HEK293 (cell line): ENCODE results near the gene CCDC85C.

Experiments
- CTCF ChIA-PET: fragments of 350-600 bp; formaldehyde crosslinking; extraction: SDS; loops from one replicate; lab custom pipeline; 2021; ENCODE audit warnings: antibody characterized with exemption; lab: Yijun Ruan, JAX
- POLR2A ChIA-PET: fragments of 300-600 bp; formaldehyde crosslinking; extraction: SDS; loops from one replicate; lab custom pipeline; 2020; ENCODE audit warnings: antibody characterized with exemption, inconsistent platforms; lab: Yijun Ruan, JAX
- H3K27ac ChIP-seq: fragments of 200-500 bp; sonication (Bioruptor generic); 2 replicates; pipeline ENCODE4 v1.5.1; 2014; ENCODE audit warnings: low read depth, low read length, control low read depth, inconsistent platforms; ENCODE audit errors: extremely low read depth
- H3K36me3 ChIP-seq, 2 experiments: fragments of 200-500 bp in 1 of 2; sonication (Bioruptor generic) in 1 of 2; 1 replicate in 1 of 2; 2 replicates in 1 of 2; pipeline ENCODE4 v1.5.1; 2014 to 2017; ENCODE audit warnings: inconsistent platforms in 2 of 2, low read length in 2 of 2; ENCODE audit not compliant: control insufficient read depth in 2 of 2, insufficient read depth in 1 of 2
- H3K4me1 ChIP-seq: fragments of 200-500 bp; sonication (Bioruptor generic); 2 replicates; pipeline ENCODE4 v1.5.1; 2014; ENCODE audit warnings: mild to moderate bottlenecking, low read length, inconsistent platforms; ENCODE audit not compliant: control insufficient read depth, insufficient read depth
- H3K4me3 ChIP-seq: 2 replicates; pipeline ENCODE4 v1.5.1; 2011; ENCODE audit warnings: low read depth, mild to moderate bottlenecking, control low read depth, low read length, moderate library complexity
- H3K9me3 ChIP-seq: fragments of 200-500 bp; sonication (Bioruptor generic); 2 replicates; pipeline ENCODE4 v1.5.1; 2014; ENCODE audit warnings: low read depth, low read length, inconsistent platforms; ENCODE audit not compliant: control insufficient read depth, insufficient read depth
- EGR2 ChIP-seq: fragments of 450-650 bp; formaldehyde crosslinking; IDR thresholded peaks from 2 replicates; pipeline ENCODE4 v1.5.1; 2016; ENCODE audit warnings: low read depth, missing biosample characterization, missing genetic modification characterization
- GLI4 ChIP-seq: fragments of 450-650 bp; formaldehyde crosslinking; IDR thresholded peaks from 2 replicates; pipeline ENCODE4 v1.5.1; 2016; ENCODE audit warnings: missing biosample characterization, missing genetic modification characterization
- GLIS1 ChIP-seq: fragments of 450-650 bp; formaldehyde crosslinking; IDR thresholded peaks from 2 replicates; pipeline ENCODE4 v1.5.1; 2016; ENCODE audit warnings: missing biosample characterization, missing genetic modification characterization
- GLIS2 ChIP-seq: fragments of 450-650 bp; formaldehyde crosslinking; IDR thresholded peaks from 2 replicates; pipeline ENCODE4 v1.5.1; 2016; ENCODE audit warnings: missing biosample characterization, missing genetic modification characterization
- PRDM1 ChIP-seq: fragments of 450-650 bp; formaldehyde crosslinking; IDR thresholded peaks from 2 replicates; pipeline ENCODE4; 2016; ENCODE audit warnings: missing biosample characterization, missing genetic modification characterization
- SP3 ChIP-seq: fragments of 450-650 bp; formaldehyde crosslinking; IDR thresholded peaks from 2 replicates; pipeline ENCODE4 v1.5.1; 2016; ENCODE audit warnings: missing biosample characterization, missing genetic modification characterization
- ZBTB17 ChIP-seq: fragments of 450-650 bp; formaldehyde crosslinking; IDR thresholded peaks from 2 replicates; pipeline ENCODE4 v1.5.1; 2016; ENCODE audit warnings: missing biosample characterization, missing genetic modification characterization
- ZFHX2 ChIP-seq: fragments of 450-650 bp; formaldehyde crosslinking; conservative IDR thresholded peaks from 2 replicates; pipeline ENCODE4 v1.5.1; 2016; ENCODE audit warnings: missing biosample characterization, missing genetic modification characterization
- ZNF133 ChIP-seq: fragments of 450-650 bp; formaldehyde crosslinking; IDR thresholded peaks from 2 replicates; pipeline ENCODE4 v1.5.1; 2016; ENCODE audit warnings: missing biosample characterization, missing genetic modification characterization
- ZNF140 ChIP-seq: fragments of 450-650 bp; formaldehyde crosslinking; IDR thresholded peaks from 2 replicates; pipeline ENCODE4 v1.5.1; 2016; ENCODE audit warnings: missing biosample characterization, missing genetic modification characterization
- ZNF24 ChIP-seq: fragments of 450-650 bp; formaldehyde crosslinking; IDR thresholded peaks from 2 replicates; pipeline ENCODE4 v1.5.1; 2016; ENCODE audit warnings: missing biosample characterization, missing genetic modification characterization
- ZNF248 ChIP-seq: fragments of 450-650 bp; formaldehyde crosslinking; IDR thresholded peaks from 2 replicates; pipeline ENCODE4 v1.5.1; 2017; ENCODE audit warnings: missing biosample characterization, missing genetic modification characterization
- ZNF266 ChIP-seq: fragments of 450-650 bp; formaldehyde crosslinking; IDR thresholded peaks from 2 replicates; pipeline ENCODE4 v1.5.1; 2016; ENCODE audit warnings: missing biosample characterization, missing genetic modification characterization, low read depth
- ZNF354C ChIP-seq: fragments of 450-650 bp; formaldehyde crosslinking; IDR thresholded peaks from 2 replicates; pipeline ENCODE4 v1.5.1; 2016; ENCODE audit warnings: missing biosample characterization, missing genetic modification characterization, low read depth, borderline replicate concordance
- ZNF366 ChIP-seq: fragments of 450-650 bp; formaldehyde crosslinking; conservative IDR thresholded peaks from 2 replicates; pipeline ENCODE4 v1.5.1; 2016; ENCODE audit warnings: missing biosample characterization, missing genetic modification characterization
- ZNF423 ChIP-seq: fragments of 450-650 bp; formaldehyde crosslinking; IDR thresholded peaks from 2 replicates; pipeline ENCODE4 v1.5.1; 2016; ENCODE audit warnings: missing biosample characterization, missing genetic modification characterization
- ZNF571 ChIP-seq: fragments of 450-650 bp; formaldehyde crosslinking; IDR thresholded peaks from 2 replicates; pipeline ENCODE4 v1.5.0; 2017; ENCODE audit warnings: missing biosample characterization, missing genetic modification characterization
- ZNF585B ChIP-seq: fragments of 450-650 bp; formaldehyde crosslinking; IDR thresholded peaks from 2 replicates; pipeline ENCODE4 v1.5.1; 2016; ENCODE audit warnings: missing biosample characterization, missing genetic modification characterization
- ZNF623 ChIP-seq: fragments of 450-650 bp; formaldehyde crosslinking; IDR thresholded peaks from 2 replicates; pipeline ENCODE4 v1.5.1; 2016; ENCODE audit warnings: missing biosample characterization, missing genetic modification characterization
- ZNF660 ChIP-seq: fragments of 450-650 bp; IDR thresholded peaks from 2 replicates; pipeline ENCODE4 v1.5.1; 2018; ENCODE audit warnings: missing biosample characterization, mild to moderate bottlenecking, missing genetic modification characterization
- ZSCAN16 ChIP-seq: fragments of 450-650 bp; formaldehyde crosslinking; IDR thresholded peaks from 2 replicates; pipeline ENCODE4 v1.5.1; 2016; ENCODE audit warnings: missing biosample characterization, missing genetic modification characterization
- TF ChIP-seq, protein P1 (sequence below): fragments of 450-650 bp; formaldehyde crosslinking; IDR thresholded peaks from 2 replicates; pipeline ENCODE4 v1.5.1; 2016; ENCODE audit warnings: missing biosample characterization, missing genetic modification characterization
- TF ChIP-seq, protein P2 (sequence below): fragments of 450-650 bp; formaldehyde crosslinking; IDR thresholded peaks from 2 replicates; pipeline ENCODE4 v1.5.1; 2017; ENCODE audit warnings: missing biosample characterization, mild to moderate bottlenecking, missing genetic modification characterization, moderate library complexity
- TF ChIP-seq, protein P3 (sequence below): fragments of 450-650 bp; formaldehyde crosslinking; IDR thresholded peaks from 2 replicates; pipeline ENCODE4 v1.5.1; 2016; ENCODE audit warnings: missing biosample characterization, missing genetic modification characterization
- TF ChIP-seq, protein P4 (sequence below): fragments of 450-650 bp; formaldehyde crosslinking; IDR thresholded peaks from 2 replicates; pipeline ENCODE4 v1.5.1; 2016; ENCODE audit warnings: missing biosample characterization, missing genetic modification characterization
- TF ChIP-seq, protein P5 (sequence below): fragments of 450-650 bp; formaldehyde crosslinking; IDR thresholded peaks from 2 replicates; pipeline ENCODE4 v1.5.1; 2016; ENCODE audit warnings: missing biosample characterization, missing genetic modification characterization
- TF ChIP-seq, protein P6 (sequence below): fragments of 450-650 bp; formaldehyde crosslinking; IDR thresholded peaks from 2 replicates; pipeline ENCODE4 v1.5.1; 2016; ENCODE audit warnings: missing biosample characterization, missing genetic modification characterization

CCDC85C gene

DNA sequence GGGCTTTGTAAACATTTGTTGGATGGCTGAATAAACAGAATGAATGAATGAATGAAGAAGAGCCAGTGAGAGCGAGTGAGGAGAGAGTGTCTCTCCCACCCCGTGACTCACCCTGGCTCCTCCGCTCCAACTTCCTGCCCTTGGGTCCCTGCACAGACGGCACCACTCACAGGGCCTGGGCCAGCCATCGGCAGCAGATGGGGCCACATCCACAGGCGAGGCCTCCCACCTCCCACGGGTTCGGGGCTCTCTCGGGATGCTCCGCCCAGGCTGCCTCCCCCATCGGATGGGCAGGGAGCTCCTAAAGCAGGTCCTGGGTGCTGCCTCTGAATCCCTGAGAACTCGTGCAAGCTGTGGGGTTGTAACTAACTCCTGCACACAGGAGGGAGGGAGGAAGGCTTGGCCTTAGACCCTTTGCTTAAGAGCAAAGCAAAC, 81.5 kb downstream of the CCDC85C start:
- POLR2A ChIA-PET, result no interaction called here
- peaks cover 25% of the 10 kb centered on the region for H3K4me1 ChIP-seq
- H3K36me3 ChIP-seq, result peaks cover 0 to 5% of the 10 kb centered on the region in 2 experiments; a peak in 1 of 3 replicates
- H3K4me3 ChIP-seq, result no peak overlapping the region
- peak; percentile 75 for TF ChIP-seq GLIS1 (tag by site-specific recombination)
- TF ChIP-seq ZNF354C (tag by site-specific recombination), result no peak
- TF ChIP-seq ZNF366 (tag by site-specific recombination), result peak; percentile 24; the same call in 1 of the 2 replicates
- TF ChIP-seq ZNF24 (tag by site-specific recombination), result peak; percentile 86
- TF ChIP-seq ZBTB17 (tag by site-specific recombination), result peak; percentile 55
- no peak for TF ChIP-seq ZNF133 (tag by site-specific recombination)
- TF ChIP-seq, protein P1, sequence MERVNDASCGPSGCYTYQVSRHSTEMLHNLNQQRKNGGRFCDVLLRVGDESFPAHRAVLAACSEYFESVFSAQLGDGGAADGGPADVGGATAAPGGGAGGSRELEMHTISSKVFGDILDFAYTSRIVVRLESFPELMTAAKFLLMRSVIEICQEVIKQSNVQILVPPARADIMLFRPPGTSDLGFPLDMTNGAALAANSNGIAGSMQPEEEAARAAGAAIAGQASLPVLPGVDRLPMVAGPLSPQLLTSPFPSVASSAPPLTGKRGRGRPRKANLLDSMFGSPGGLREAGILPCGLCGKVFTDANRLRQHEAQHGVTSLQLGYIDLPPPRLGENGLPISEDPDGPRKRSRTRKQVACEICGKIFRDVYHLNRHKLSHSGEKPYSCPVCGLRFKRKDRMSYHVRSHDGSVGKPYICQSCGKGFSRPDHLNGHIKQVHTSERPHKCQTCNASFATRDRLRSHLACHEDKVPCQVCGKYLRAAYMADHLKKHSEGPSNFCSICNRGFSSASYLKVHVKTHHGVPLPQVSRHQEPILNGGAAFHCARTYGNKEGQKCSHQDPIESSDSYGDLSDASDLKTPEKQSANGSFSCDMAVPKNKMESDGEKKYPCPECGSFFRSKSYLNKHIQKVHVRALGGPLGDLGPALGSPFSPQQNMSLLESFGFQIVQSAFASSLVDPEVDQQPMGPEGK (tag by site-specific recombination), result peak; percentile 11; the same call in 1 of the 2 replicates
- TF ChIP-seq ZFHX2 (tag by site-specific recombination), result peak; percentile 94
- no peak for TF ChIP-seq ZNF423
- TF ChIP-seq GLI4, result no peak
- TF ChIP-seq EGR2 (tag by site-specific recombination), result peak; percentile 89
- 0 out of 2 replicates have a peak, but pooled peaks have one; percentile 32 for TF ChIP-seq ZSCAN16 (tag by site-specific recombination)
- TF ChIP-seq, protein P2, sequence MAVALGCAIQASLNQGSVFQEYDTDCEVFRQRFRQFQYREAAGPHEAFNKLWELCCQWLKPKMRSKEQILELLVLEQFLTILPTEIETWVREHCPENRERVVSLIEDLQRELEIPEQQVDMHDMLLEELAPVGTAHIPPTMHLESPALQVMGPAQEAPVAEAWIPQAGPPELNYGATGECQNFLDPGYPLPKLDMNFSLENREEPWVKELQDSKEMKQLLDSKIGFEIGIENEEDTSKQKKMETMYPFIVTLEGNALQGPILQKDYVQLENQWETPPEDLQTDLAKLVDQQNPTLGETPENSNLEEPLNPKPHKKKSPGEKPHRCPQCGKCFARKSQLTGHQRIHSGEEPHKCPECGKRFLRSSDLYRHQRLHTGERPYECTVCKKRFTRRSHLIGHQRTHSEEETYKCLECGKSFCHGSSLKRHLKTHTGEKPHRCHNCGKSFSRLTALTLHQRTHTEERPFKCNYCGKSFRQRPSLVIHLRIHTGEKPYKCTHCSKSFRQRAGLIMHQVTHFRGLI (tag by site-specific recombination), result no peak
- TF ChIP-seq GLIS2 (tag by site-specific recombination), result peak; percentile 61
- TF ChIP-seq SP3, result 0 out of 2 replicates have a peak, but pooled peaks have one; percentile 31
- no peak for TF ChIP-seq ZNF623
- TF ChIP-seq ZNF266 (tag by site-specific recombination), result peak; percentile 30; the same call in 1 of the 2 replicates
- peak; percentile 76; the same call in 1 of the 2 replicates for TF ChIP-seq ZNF140 (tag by site-specific recombination)
- TF ChIP-seq, all 188 proteins: peak for 12
- CTCF ChIA-PET, result interaction anchor here (0.6 to 1.2 kb wide), 4 partner anchors 14 to 363 kb away, joined by 3 to 9 read pairs (median 4); no protein-coding TSS in a partner anchor
- Histone ChIP-seq H3K27ac (no peak overlapping the region; the same call in 1 of the 2 replicates), H3K9me3 (no peaks in the 10 kb centered on the region)

DNA sequence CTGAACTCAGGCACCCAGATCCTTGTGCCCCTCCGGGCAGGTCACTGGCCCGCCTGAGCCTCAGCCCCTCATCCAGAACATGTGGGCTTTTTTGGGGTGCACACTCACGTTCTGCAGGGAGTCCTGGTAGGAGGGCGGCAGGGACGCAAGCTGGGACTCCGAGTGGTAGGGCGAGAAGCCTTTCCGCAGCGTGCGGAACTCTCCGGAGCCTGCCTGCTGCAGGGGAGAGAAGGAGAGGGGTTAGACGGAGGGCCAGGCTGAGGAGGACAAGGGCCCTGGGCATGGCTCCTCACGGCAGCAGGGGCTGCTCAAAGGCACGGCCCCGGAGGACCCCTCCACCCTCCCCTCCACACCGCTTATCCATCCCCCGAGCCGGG, 82.0 kb downstream of the CCDC85C start:
- no peak overlapping the region; the same call in 1 of the 2 replicates for H3K27ac ChIP-seq
- CTCF ChIA-PET, result interaction anchor here (0.9 to 1.2 kb wide), 3 partner anchors 84 to 364 kb away, joined by 3 to 9 read pairs (median 5); no protein-coding TSS in a partner anchor

More for the DNA sequence above, 82.0 kb downstream of the CCDC85C start:
- H3K36me3 ChIP-seq, result peaks cover 0 to 5% of the 10 kb centered on the region in 2 experiments; a peak in 1 of 3 replicates
- H3K9me3 ChIP-seq, result no peaks in the 10 kb centered on the region
- TF ChIP-seq, protein P3, sequence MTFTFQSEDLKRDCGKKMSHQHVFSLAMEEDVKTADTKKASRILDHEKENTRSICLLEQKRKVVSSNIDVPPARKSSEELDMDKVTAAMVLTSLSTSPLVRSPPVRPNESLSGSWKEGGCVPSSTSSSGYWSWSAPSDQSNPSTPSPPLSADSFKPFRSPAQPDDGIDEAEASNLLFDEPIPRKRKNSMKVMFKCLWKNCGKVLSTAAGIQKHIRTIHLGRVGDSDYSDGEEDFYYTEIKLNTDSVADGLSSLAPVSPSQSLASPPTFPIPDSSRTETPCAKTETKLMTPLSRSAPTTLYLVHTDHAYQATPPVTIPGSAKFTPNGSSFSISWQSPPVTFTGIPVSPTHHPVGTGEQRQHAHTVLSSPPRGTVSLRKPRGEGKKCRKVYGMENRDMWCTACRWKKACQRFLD, result no peak
- TF ChIP-seq, protein P4, sequence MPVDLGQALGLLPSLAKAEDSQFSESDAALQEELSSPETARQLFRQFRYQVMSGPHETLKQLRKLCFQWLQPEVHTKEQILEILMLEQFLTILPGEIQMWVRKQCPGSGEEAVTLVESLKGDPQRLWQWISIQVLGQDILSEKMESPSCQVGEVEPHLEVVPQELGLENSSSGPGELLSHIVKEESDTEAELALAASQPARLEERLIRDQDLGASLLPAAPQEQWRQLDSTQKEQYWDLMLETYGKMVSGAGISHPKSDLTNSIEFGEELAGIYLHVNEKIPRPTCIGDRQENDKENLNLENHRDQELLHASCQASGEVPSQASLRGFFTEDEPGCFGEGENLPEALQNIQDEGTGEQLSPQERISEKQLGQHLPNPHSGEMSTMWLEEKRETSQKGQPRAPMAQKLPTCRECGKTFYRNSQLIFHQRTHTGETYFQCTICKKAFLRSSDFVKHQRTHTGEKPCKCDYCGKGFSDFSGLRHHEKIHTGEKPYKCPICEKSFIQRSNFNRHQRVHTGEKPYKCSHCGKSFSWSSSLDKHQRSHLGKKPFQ (tag by site-specific recombination), result no peak
- no peak for TF ChIP-seq GLI4
- TF ChIP-seq, protein P5, sequence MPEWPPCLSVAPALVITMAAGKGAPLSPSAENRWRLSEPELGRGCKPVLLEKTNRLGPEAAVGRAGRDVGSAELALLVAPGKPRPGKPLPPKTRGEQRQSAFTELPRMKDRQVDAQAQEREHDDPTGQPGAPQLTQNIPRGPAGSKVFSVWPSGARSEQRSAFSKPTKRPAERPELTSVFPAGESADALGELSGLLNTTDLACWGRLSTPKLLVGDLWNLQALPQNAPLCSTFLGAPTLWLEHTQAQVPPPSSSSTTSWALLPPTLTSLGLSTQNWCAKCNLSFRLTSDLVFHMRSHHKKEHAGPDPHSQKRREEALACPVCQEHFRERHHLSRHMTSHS (tag by site-specific recombination), result no peak
- TF ChIP-seq ZNF248 (tag by site-specific recombination), result no peak
- TF ChIP-seq ZNF660 (tag by site-specific recombination), result no peak
- no peak for TF ChIP-seq ZNF571 (tag by site-specific recombination)
- TF ChIP-seq PRDM1, result no peak
- TF ChIP-seq, protein P6, sequence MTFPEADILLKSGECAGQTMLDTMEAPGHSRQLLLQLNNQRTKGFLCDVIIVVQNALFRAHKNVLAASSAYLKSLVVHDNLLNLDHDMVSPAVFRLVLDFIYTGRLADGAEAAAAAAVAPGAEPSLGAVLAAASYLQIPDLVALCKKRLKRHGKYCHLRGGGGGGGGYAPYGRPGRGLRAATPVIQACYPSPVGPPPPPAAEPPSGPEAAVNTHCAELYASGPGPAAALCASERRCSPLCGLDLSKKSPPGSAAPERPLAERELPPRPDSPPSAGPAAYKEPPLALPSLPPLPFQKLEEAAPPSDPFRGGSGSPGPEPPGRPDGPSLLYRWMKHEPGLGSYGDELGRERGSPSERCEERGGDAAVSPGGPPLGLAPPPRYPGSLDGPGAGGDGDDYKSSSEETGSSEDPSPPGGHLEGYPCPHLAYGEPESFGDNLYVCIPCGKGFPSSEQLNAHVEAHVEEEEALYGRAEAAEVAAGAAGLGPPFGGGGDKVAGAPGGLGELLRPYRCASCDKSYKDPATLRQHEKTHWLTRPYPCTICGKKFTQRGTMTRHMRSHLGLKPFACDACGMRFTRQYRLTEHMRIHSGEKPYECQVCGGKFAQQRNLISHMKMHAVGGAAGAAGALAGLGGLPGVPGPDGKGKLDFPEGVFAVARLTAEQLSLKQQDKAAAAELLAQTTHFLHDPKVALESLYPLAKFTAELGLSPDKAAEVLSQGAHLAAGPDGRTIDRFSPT (tag by site-specific recombination), result no peak
- no peak for TF ChIP-seq ZNF585B
- peaks cover 25% of the 10 kb centered on the region for H3K4me1 ChIP-seq
- H3K4me3 ChIP-seq, result no peak overlapping the region
- POLR2A ChIA-PET, result no interaction called here
